HCT116 (cell line): ENCODE measurements around the gene COBL.

Source experiments
- ATF3 ChIP-seq: IDR thresholded peaks from 2 replicates; pipeline ENCODE4 v1.6.1; 2012
- CEBPB ChIP-seq: IDR thresholded peaks from 2 replicates; pipeline ENCODE4 v1.6.1; 2012; ENCODE audit warnings: low read depth
- ELF1 ChIP-seq: IDR thresholded peaks from 2 replicates; pipeline ENCODE4 v1.6.1; 2012; ENCODE audit warnings: low read depth, borderline replicate concordance
- EZH2 ChIP-seq: fragments of 200-600 bp; sonication (generic); IDR thresholded peaks from 2 replicates; pipeline ENCODE4 v1.6.1; 2017; ENCODE audit warnings: antibody characterized with exemption, mixed run types
- EZH2phosphoT487 ChIP-seq: fragments of 200-600 bp; IDR thresholded peaks from 2 replicates; pipeline ENCODE4 v1.6.1; 2018; ENCODE audit warnings: antibody characterized with exemption, borderline replicate concordance
- JUND ChIP-seq: IDR thresholded peaks from 2 replicates; pipeline ENCODE4 v1.6.1; 2012
- POLR2A ChIP-seq: IDR thresholded peaks from 2 replicates; pipeline ENCODE4 v1.7.0; 2011; ENCODE audit warnings: borderline replicate concordance; ENCODE audit not compliant: insufficient read depth, insufficient read length; ENCODE audit errors: extremely low read depth
- POLR2AphosphoS5 ChIP-seq: IDR thresholded peaks from 2 replicates; pipeline ENCODE4 v1.6.1; 2011; ENCODE audit warnings: mild to moderate bottlenecking, low read depth, low read length, moderate library complexity
- RAD21 ChIP-seq: IDR thresholded peaks from 2 replicates; pipeline ENCODE4 v1.6.1; 2012; ENCODE audit warnings: low read depth, mild to moderate bottlenecking
- ZNF274 ChIP-seq: fragments of 200-500 bp; sonication (Bioruptor generic); IDR thresholded peaks from 2 replicates; pipeline ENCODE4 v1.6.1; 2014; ENCODE audit warnings: mild to moderate bottlenecking, low read depth, low read length, inconsistent platforms
- TF ChIP-seq, protein P1 (sequence below): IDR thresholded peaks from 2 replicates; pipeline ENCODE4 v1.6.1; 2012
- TF ChIP-seq, protein P2 (sequence below), 3 experiments: fragments of 200-600 bp in 1 of 3; sonication (generic) in 1 of 3; IDR thresholded peaks in 2 of 3; conservative IDR thresholded peaks in 1 of 3; 2 replicates each; pipeline ENCODE4 v1.5.1; 2012 to 2017; ENCODE audit warnings: low read depth in 2 of 3, low read length in 2 of 3, antibody characterized with exemption in 1 of 3, borderline replicate concordance in 1 of 3, control low read depth in 1 of 3, mild to moderate bottlenecking in 1 of 3, mixed read lengths in 1 of 3, mixed run types in 1 of 3, moderate library complexity in 1 of 3; ENCODE audit not compliant: insufficient read depth in 1 of 3

DNA sequence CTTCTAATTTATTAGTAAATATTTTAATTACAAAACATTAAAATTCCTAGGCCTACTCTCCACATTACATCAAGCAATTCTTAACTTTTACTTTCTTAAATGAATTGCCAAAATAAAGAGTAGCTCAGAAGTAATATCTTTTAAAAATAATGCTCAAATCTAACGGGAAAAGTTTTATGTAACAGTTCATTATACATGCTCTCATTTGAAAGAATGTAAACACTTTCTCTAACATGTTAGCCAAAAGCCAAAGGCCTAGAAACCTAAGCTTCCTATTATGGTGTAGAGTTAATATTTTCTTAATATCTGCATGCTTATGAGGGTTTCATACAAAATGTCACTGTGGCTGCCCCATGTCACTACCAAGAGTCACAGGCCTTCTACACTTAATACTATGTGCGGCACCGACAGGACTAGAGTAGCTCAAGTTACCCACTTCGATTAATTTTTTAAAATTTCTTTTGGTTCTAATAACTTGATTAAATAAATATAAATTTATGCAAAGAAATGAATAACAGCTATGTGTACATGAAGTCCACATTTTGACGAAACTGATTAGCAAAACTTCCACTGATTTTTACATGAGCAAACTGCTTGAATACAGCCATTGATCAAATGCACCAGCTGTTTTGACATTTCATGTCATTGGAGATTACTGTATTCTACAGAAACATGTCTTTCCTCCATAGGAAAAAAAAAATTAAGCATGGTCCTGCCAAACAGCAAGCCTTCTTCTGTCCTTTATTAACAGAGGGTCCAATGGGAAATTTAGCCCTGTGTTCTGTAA lies 3.5 kb downstream of the COBL start:
- TF ChIP-seq POLR2A (no peak), POLR2AphosphoS5 (no peak), CEBPB (no peak), ZNF274 (no peak), ATF3 (no peak), EZH2 (no peak), EZH2phosphoT487 (no peak), ELF1 (no peak), JUND (no peak), RAD21 (no peak)
- TF ChIP-seq, protein P1, sequence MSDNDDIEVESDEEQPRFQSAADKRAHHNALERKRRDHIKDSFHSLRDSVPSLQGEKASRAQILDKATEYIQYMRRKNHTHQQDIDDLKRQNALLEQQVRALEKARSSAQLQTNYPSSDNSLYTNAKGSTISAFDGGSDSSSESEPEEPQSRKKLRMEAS: no peak
- TF ChIP-seq, protein P2, sequence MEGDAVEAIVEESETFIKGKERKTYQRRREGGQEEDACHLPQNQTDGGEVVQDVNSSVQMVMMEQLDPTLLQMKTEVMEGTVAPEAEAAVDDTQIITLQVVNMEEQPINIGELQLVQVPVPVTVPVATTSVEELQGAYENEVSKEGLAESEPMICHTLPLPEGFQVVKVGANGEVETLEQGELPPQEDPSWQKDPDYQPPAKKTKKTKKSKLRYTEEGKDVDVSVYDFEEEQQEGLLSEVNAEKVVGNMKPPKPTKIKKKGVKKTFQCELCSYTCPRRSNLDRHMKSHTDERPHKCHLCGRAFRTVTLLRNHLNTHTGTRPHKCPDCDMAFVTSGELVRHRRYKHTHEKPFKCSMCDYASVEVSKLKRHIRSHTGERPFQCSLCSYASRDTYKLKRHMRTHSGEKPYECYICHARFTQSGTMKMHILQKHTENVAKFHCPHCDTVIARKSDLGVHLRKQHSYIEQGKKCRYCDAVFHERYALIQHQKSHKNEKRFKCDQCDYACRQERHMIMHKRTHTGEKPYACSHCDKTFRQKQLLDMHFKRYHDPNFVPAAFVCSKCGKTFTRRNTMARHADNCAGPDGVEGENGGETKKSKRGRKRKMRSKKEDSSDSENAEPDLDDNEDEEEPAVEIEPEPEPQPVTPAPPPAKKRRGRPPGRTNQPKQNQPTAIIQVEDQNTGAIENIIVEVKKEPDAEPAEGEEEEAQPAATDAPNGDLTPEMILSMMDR (IDR thresholded peaks at IDR 0.05 in 2 of 3, conservative IDR thresholded peaks at IDR 0.05 in 1 of 3; ENCODE audit: borderline replicate concordance in 1 of 3, insufficient read depth in 1 of 3, low read depth in 2 of 3, low read length in 2 of 3): no peak
